Raji (cell line): ENCODE data around the gene ARID3A.

ENCODE experiments used
- POLR2A ChIP-seq: IDR thresholded peaks from 2 replicates; pipeline ENCODE4 v1.6.1; 2011; ENCODE audit warnings: low read depth, low read length, control low read depth; ENCODE audit not compliant: insufficient read depth

Gene ARID3A

GRCh38 chr19:954672-955494 lies 29.0 kb downstream of the ARID3A start:
- TF ChIP-seq POLR2A = no peak

GRCh38 chr19:955803-956765 lies 30.2 kb downstream of the ARID3A start:
- TF ChIP-seq POLR2A = no peak

GRCh38 chr19:956766-957440 lies 31.1 kb downstream of the ARID3A start:
- no peak for TF ChIP-seq POLR2A

GRCh38 chr19:958967-959855 lies 33.4 kb downstream of the ARID3A start:
- TF ChIP-seq POLR2A = no peak

- no peak for TF ChIP-seq POLR2A
These were observed 34.2 kb downstream of the ARID3A start for GRCh38 chr19:960020-960419.

GRCh38 chr19:960601-960938 lies 34.7 kb downstream of the ARID3A start:
- TF ChIP-seq POLR2A = no peak

- TF ChIP-seq POLR2A = no peak
These were observed 36.2 kb downstream of the ARID3A start for GRCh38 chr19:961866-962620.

- TF ChIP-seq POLR2A = no peak
These were observed 37.0 kb downstream of the ARID3A start for GRCh38 chr19:962683-963400.

- TF ChIP-seq POLR2A = no peak
These were observed 37.7 kb downstream of the ARID3A start for GRCh38 chr19:963486-963951.

GRCh38 chr19:964116-964520 lies 38.3 kb downstream of the ARID3A start:
- TF ChIP-seq POLR2A = no peak

- no peak for TF ChIP-seq POLR2A
These were observed 39.2 kb downstream of the ARID3A start for GRCh38 chr19:964761-965694.
